ENCODE data around the gene THBS4.
"Not testable (repeated sequence)": the region's sequence is repeated elsewhere in the genome, so short reads cannot be mapped to it uniquely, and the experiment has no call there.

Gene THBS4

GRCh38 chr5:80077051-80077714 lies 42.0 kb downstream of the THBS4 start:
- DNase-seq = no peak

DNA sequence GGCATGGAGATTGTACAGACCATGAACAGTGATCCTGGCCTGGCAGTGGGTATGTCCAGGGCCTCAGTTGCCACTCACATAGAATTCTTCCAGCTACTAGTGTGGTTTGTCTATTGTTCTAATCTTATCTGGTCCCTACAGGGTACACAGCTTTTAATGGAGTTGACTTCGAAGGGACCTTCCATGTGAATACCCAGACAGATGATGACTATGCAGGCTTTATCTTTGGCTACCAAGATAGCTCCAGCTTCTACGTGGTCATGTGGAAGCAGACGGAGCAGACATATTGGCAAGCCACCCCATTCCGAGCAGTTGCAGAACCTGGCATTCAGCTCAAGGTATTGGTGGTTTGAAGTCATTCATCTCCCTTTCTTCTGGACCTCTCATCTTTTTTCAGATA lies 43.8 kb downstream of the THBS4 start:
- DNase-seq = no peak

GRCh38 chr5:80082281-80082680 lies 47.1 kb downstream of the THBS4 start:
- no peak for DNase-seq

GRCh38 chr5:80082731-80083100 lies 47.6 kb downstream of the THBS4 start:
- DNase-seq = peak; percentile 72

GRCh38 chr5:80083101-80083890 lies 48.1 kb downstream of the THBS4 start:
- DNase-seq = peak; percentile 46

GRCh38 chr5:80090884-80091166 lies 55.7 kb downstream of the THBS4 start:
- DNase-seq = no peak

- not testable (repeated sequence) for DNase-seq
These were observed 56.6 kb downstream of the THBS4 start for GRCh38 chr5:80091792-80092192.

GRCh38 chr5:80092486-80093107 lies 57.4 kb downstream of the THBS4 start:
- no peak for DNase-seq

DNA sequence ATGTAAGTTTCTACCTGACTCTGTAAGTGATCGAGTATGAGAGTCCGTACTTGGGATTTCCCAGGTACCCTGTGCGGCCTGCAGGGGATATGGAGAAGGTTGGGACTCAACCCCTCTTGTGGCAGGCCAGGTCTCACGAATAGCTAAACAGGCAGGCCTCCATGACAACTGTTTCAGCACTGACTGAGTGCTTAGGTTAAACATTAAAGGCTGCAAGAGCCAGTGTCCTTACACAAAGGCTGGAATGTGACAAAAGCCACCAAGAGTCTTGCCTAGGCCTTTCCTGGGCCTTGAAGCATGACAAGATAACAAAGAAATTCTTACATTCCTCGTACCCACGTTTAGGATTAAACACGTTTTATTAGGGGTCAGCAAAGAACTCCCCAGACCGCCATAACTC lies 58.6 kb downstream of the THBS4 start:
- no peak for DNase-seq

DNA sequence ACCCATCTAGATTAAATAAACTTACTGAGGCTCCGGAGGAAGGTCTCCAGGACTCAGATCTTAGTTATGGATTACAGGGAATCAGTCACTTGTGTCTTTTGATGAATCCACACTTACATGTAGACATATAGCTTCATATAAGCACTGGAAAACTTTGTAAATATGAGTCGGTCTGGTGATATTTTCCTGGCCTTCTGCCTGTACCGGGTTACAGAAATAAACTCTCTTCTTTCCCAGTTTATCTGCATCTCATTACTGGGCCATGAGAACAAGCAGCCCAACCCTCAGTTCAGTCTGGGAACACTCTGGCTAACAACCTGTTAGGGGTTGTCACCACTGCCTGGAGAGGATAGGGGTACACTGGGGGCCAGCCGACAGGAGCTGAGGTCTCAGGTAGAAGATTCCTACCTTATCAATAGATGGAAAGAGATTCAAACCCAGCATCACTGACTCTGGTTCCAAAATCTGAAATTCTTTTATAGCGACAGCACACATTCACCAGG lies 59.1 kb downstream of the THBS4 start:
- DNase-seq = no peak

DNA sequence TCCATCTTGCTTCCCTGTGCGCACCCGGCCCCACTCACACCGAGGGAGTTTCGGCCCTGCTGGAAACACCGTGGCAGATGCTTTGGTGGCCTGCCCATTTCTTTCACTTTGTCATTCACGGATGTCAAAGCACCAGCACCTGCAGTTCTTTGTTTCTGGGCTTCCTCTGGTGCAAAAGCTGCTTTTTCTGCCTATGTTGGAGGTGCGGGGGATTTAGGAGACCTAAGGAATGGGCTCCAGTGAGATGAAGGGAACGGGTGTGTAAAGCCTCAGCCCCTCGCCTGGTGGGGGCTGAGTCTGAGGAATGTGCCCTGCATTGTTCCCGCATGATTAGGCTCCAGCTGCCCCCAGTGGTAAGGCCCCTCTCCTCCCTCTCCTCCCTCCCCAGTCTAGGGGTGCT lies 62.3 kb downstream of the THBS4 start:
- DNase-seq = no peak

GRCh38 chr5:80101993-80102392 lies 66.8 kb downstream of the THBS4 start:
- no peak for DNase-seq

DNA sequence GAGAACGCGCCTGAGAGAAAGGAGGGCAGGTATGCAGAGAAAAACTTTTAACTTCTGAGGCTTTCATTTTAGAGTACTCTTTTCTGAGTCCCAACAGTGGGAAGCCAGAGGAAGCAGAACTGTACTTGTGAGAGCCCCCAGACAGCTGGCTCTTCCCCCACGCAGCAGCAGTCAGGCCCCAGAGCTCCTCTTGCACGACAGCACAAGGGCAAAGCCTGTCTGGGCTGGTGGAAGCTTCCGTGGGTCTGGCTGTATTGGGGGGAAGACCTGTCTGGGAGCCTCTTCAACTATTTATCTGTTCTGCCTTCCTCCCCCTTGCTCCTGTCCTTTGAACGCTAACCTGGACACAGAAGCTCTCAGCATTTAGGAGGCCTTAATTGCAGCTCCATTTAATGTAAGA lies 68.2 kb downstream of the THBS4 start:
- DNase-seq = no peak

DNA sequence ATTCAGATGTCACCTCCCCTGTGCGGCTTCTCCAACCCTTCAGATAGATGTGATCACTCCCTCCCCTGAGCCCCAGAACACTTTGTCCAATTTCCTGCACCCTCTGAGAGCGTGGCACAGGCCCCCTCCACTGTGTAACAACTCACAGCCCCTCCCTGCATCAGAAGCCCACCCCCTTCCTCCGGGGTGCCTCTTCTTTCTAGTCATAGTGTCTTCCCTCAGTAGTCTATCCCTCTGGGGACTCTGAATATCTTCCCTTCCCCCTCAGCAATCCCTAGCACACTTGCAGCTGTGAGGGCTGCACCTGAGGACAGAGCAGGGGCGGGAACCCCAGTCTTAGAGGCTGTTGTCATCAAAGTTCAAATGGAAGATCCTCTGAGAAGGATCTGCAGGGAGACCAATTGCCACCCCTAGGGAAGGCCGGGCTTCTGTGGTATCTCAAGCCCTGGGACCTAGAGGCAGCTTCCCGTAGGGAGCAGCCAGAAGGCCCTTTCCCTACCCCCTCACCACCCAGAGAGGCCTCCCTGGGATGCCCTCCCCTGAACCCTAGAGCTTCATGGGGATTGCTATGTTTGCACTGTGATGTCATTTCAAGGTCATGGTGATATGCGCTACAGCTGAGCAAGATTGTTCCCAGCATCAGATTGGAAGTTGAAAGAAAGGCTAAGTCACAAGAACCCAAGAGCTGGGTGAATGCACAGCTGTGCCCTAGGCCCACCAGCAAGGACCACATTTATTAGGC lies 70.7 kb downstream of the THBS4 start:
- no peak for DNase-seq

- DNase-seq = no peak
These were observed 71.8 kb downstream of the THBS4 start for GRCh38 chr5:80106916-80107315.

GRCh38 chr5:80109646-80110478 lies 74.7 kb downstream of the THBS4 start:
- peak; percentile 87 for DNase-seq

GRCh38 chr5:80111376-80111990 lies 76.3 kb downstream of the THBS4 start:
- DNase-seq = not testable (repeated sequence)

- no peak for DNase-seq
These were observed 79.7 kb downstream of the THBS4 start for GRCh38 chr5:80114860-80115259.

- DNase-seq = no peak
These were observed 80.9 kb downstream of the THBS4 start for GRCh38 chr5:80116000-80116399.

- DNase-seq = no peak
These were observed 81.3 kb downstream of the THBS4 start for GRCh38 chr5:80116465-80116864.

DNA sequence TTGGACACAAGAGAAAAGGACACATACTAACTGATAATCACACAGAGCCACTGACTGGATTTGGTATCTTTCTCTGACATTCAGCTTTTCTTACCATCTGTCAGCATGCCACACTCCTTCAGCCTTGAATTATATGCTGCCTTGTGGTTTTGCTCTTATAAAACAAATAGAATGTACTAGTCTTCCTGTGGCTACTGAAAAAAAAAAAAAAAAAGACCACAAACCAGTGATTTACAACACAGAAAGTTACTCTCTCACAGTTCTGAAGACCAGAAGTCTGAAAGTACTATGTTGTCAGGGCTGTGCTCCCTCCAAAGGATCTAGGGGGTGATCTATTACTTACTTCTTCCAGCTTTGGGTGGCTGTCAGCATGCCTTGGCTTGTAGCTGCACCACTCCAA lies 82.3 kb downstream of the THBS4 start:
- no peak for DNase-seq

- no peak for DNase-seq
These were observed 84.2 kb downstream of the THBS4 start for GRCh38 chr5:80119372-80119771.

Measured in NCI-H1092 (cell line).